Ishikawa (cell line): ENCODE measurements around the gene WBP2.

Source experiments
- CEBPB ChIP-seq: IDR thresholded peaks from 2 replicates; pipeline ENCODE4 v1.6.1; 2012
- CREB1 ChIP-seq: IDR thresholded peaks from 2 replicates; pipeline ENCODE4 v1.6.1; 2012; ENCODE audit warnings: low read depth
- EGR1 ChIP-seq: IDR thresholded peaks from 2 replicates; pipeline ENCODE4 v1.6.1; 2012
- EP300 ChIP-seq: IDR thresholded peaks from 2 replicates; pipeline ENCODE4 v1.6.1; 2012; ENCODE audit warnings: borderline replicate concordance
- FOXM1 ChIP-seq: IDR thresholded peaks from 2 replicates; pipeline ENCODE4 v1.6.1; 2012; ENCODE audit warnings: low read depth, borderline replicate concordance
- NFIC ChIP-seq: IDR thresholded peaks from 2 replicates; pipeline ENCODE4 v1.6.1; 2012
- RAD21 ChIP-seq: IDR thresholded peaks from 2 replicates; pipeline ENCODE4 v1.6.1; 2012; ENCODE audit warnings: low read depth
- TAF1 ChIP-seq: IDR thresholded peaks from 2 replicates; pipeline ENCODE4 v1.6.1; 2012; ENCODE audit warnings: low read depth, mild to moderate bottlenecking
- TCF12 ChIP-seq: IDR thresholded peaks from 2 replicates; pipeline ENCODE4 v1.6.1; 2012; ENCODE audit warnings: low read depth
- TEAD4 ChIP-seq: IDR thresholded peaks from 2 replicates; pipeline ENCODE4 v1.6.1; 2012
- USF1 ChIP-seq: IDR thresholded peaks from 2 replicates; pipeline ENCODE4 v1.6.1; 2012
- YY1 ChIP-seq: IDR thresholded peaks from 2 replicates; pipeline ENCODE4 v1.6.1; 2012; ENCODE audit warnings: low read depth
- ZBTB7A ChIP-seq: IDR thresholded peaks from 2 replicates; pipeline ENCODE4 v1.6.1; 2012; ENCODE audit warnings: low read depth
- TF ChIP-seq, protein P1 (sequence below): IDR thresholded peaks from 2 replicates; pipeline ENCODE4 v1.6.1; 2012; ENCODE audit warnings: low read depth, mild to moderate bottlenecking
- TF ChIP-seq, protein P2 (sequence below): IDR thresholded peaks from 2 replicates; pipeline ENCODE4 v1.6.1; 2012

The WBP2 gene

GRCh38 chr17:75843577-75844529, 11.3 kb downstream of the WBP2 start, which contains the start of gene UNC13D:
UNC13D (minus strand) TSS chr17:75844404; CDS start chr17:75844337, 67 bp downstream.
- TF ChIP-seq, protein P1, sequence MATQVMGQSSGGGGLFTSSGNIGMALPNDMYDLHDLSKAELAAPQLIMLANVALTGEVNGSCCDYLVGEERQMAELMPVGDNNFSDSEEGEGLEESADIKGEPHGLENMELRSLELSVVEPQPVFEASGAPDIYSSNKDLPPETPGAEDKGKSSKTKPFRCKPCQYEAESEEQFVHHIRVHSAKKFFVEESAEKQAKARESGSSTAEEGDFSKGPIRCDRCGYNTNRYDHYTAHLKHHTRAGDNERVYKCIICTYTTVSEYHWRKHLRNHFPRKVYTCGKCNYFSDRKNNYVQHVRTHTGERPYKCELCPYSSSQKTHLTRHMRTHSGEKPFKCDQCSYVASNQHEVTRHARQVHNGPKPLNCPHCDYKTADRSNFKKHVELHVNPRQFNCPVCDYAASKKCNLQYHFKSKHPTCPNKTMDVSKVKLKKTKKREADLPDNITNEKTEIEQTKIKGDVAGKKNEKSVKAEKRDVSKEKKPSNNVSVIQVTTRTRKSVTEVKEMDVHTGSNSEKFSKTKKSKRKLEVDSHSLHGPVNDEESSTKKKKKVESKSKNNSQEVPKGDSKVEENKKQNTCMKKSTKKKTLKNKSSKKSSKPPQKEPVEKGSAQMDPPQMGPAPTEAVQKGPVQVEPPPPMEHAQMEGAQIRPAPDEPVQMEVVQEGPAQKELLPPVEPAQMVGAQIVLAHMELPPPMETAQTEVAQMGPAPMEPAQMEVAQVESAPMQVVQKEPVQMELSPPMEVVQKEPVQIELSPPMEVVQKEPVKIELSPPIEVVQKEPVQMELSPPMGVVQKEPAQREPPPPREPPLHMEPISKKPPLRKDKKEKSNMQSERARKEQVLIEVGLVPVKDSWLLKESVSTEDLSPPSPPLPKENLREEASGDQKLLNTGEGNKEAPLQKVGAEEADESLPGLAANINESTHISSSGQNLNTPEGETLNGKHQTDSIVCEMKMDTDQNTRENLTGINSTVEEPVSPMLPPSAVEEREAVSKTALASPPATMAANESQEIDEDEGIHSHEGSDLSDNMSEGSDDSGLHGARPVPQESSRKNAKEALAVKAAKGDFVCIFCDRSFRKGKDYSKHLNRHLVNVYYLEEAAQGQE, result no peak
- no peak for TF ChIP-seq FOXM1

- TF ChIP-seq EGR1 (no peak), CREB1 (no peak), YY1 (no peak), TCF12 (no peak), TEAD4 (no peak), TAF1 (no peak)
- TF ChIP-seq, protein P2, sequence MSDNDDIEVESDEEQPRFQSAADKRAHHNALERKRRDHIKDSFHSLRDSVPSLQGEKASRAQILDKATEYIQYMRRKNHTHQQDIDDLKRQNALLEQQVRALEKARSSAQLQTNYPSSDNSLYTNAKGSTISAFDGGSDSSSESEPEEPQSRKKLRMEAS, result no peak
Observed at GRCh38 chr17:75842963-75843576, 12.1 kb downstream of the WBP2 start.

DNA sequence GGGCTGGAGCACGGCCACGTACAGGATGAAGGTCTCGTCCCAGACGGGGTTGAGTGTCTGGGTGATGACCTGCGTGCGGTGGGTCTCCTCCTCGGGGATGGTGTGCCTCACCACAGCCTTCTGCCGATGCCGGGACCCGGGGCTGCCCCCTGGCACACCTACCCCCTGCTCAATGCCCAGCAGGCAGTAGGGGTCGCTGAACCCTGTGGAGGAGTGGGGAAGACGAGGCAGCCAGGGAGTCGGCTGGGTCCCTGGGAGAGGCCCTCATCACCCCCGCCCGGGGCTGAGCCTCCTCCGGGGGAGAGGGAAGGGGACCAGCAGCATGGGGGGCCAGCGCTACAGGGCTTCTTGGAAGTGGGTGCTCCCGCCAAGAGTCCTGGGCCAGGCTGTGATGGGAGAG, 12.7 kb downstream of the WBP2 start:
- TF ChIP-seq NFIC, result no peak
- no peak for TF ChIP-seq EP300
- no peak for TF ChIP-seq TEAD4
- TF ChIP-seq FOXM1, result no peak

- TF ChIP-seq TCF12 (no peak), TAF1 (no peak), NFIC (no peak), CEBPB (no peak), ZBTB7A (no peak)
- TF ChIP-seq, protein P2, result no peak
Observed at GRCh38 chr17:75840799-75841164, 14.4 kb downstream of the WBP2 start.

GRCh38 chr17:75839942-75840798, 15.0 kb downstream of the WBP2 start:
- TF ChIP-seq, protein P2, result no peak
- TF ChIP-seq TCF12 (no peak), EGR1 (no peak), TAF1 (no peak), TEAD4 (no peak), CREB1 (no peak), ZBTB7A (no peak), USF1 (no peak), RAD21 (no peak), NFIC (no peak)
- TF ChIP-seq, protein P1, result no peak

DNA sequence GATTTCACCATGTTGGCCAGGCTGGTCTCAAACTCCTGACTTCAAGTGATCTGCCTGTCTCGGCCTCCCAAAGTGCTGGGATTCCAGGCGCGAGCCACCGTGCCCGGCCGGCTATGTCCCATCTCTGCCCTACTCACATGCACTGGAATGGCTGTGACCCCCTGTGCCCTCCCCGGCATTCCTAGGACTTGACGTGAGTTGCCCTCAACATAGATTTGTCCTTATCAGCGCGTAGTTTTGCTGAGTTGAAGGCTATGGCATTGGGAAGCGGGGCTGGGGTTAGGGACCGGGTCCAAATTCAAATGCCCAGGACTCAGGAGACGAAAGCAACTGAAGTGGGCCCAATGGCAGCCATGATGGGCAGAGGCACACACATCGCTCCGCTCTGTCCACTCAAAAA, 16.7 kb downstream of the WBP2 start:
- TF ChIP-seq TAF1 (no peak), EP300 (no peak), NFIC (no peak), CREB1 (no peak), FOXM1 (no peak), EGR1 (no peak), TEAD4 (no peak), CEBPB (no peak), USF1 (no peak), ZBTB7A (no peak), RAD21 (no peak), YY1 (no peak), TCF12 (no peak)
- TF ChIP-seq, protein P2, result no peak
- TF ChIP-seq, protein P1, result no peak
